Effector memory CD8-positive, alpha-beta T cell (primary cell): ENCODE data around the gene ALOX5.

Source experiments
- ATAC-seq: fragments of 150-1000 bp; cut with Tn5 transposase; replicated peaks from 2 replicates; pipeline ENCODE4 v1.10.0; 2021; ENCODE audit warnings: mild to moderate bottlenecking, moderate library complexity
- DNase-seq, 3 experiments: peaks; one replicate each; pipeline ENCODE4 v3.0.0; 2021
- H3K27ac Mint-ChIP-seq, 2 donors: one replicate each; pipeline ENCODE4 v1.8.0; 2022; ENCODE audit warnings: mild to moderate bottlenecking in 2 of 2, mixed read lengths in 2 of 2, moderate library complexity in 2 of 2
- H3K27me3 Mint-ChIP-seq, 2 donors: one replicate each; pipeline ENCODE4 v1.8.0; 2022; ENCODE audit warnings: mixed read lengths in 2 of 2
- H3K36me3 Mint-ChIP-seq: one replicate; pipeline ENCODE4 v1.8.0; 2022; ENCODE audit warnings: mild to moderate bottlenecking, moderate library complexity, mixed read lengths; ENCODE audit not compliant: insufficient read depth
- H3K4me1 Mint-ChIP-seq, 2 donors: one replicate each; pipeline ENCODE4 v1.8.0; 2022; ENCODE audit warnings: low read depth in 2 of 2, mixed read lengths in 2 of 2
- H3K4me3 Mint-ChIP-seq, 2 donors: one replicate each; pipeline ENCODE4 v1.8.0; 2022; ENCODE audit warnings: mild to moderate bottlenecking in 2 of 2, mixed read lengths in 2 of 2, moderate library complexity in 2 of 2
- H3K9me3 Mint-ChIP-seq, 2 donors: one replicate each; pipeline ENCODE4 v1.8.0; 2022; ENCODE audit warnings: mixed read lengths in 2 of 2

The ALOX5 gene

DNA sequence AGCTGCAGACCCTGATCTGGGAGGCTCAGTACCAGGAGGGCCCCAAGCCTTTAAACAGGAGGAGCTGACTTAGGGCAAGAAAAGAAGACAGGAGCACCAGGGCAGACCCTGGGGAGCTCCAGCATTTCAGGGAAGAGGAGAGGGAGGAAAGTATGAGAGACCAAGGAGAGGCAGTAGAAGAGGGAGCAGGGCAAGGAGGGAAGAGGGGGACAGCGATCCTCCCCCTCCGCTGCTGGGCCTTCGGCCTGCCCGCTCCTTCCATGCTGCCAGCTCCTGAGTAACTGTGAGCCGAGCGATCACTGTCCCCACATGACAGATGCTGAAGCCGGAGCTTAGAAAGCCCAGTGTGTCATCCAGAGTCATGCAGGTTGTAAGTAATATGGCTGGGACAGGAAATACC lies 65.9 kb downstream of the ALOX5 start:
- H3K4me1 Mint-ChIP-seq: no peaks in the 10 kb centered on the region
- no peaks in the 10 kb centered on the region for H3K9me3 Mint-ChIP-seq
- peaks cover 26 to 32% of the 10 kb centered on the region in 2 donors for H3K27me3 Mint-ChIP-seq
- H3K27ac Mint-ChIP-seq: no peak overlapping the region
- ATAC-seq (no peak), DNase-seq (no peak)
- H3K36me3 Mint-ChIP-seq: no peaks in the 10 kb centered on the region
- no peak overlapping the region for H3K4me3 Mint-ChIP-seq

DNA sequence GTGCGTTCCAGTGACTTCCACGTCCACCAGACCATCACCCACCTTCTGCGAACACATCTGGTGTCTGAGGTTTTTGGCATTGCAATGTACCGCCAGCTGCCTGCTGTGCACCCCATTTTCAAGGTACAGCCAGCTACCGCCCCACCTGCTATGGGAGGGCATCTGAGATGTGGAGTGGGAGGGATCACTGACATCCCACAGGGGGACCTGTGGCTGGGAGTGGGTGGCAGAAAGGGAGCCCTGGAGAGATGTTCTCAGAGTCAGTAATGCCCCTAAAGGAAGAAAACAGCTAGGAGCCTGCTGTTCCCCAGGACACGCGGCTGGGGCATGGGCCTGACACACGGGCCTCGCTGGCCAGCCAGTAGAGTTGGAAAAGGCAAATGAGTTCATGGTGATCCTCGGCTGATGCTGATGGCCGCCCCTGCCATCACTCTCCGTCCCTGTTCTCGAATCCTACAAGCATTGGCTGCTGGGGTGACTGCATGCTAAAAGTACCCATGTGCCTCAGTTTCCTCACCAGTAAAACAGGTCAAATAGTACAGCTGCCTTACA lies 66.6 kb downstream of the ALOX5 start:
- Mint-ChIP-seq H3K36me3 (no peaks in the 10 kb centered on the region), H3K4me1 (no peaks in the 10 kb centered on the region), H3K9me3 (no peaks in the 10 kb centered on the region), H3K27me3 (peaks cover 26 to 32% of the 10 kb centered on the region in 2 donors), H3K27ac (no peak overlapping the region), H3K4me3 (no peak overlapping the region)
- DNase-seq (no peak), ATAC-seq (no peak)

DNA sequence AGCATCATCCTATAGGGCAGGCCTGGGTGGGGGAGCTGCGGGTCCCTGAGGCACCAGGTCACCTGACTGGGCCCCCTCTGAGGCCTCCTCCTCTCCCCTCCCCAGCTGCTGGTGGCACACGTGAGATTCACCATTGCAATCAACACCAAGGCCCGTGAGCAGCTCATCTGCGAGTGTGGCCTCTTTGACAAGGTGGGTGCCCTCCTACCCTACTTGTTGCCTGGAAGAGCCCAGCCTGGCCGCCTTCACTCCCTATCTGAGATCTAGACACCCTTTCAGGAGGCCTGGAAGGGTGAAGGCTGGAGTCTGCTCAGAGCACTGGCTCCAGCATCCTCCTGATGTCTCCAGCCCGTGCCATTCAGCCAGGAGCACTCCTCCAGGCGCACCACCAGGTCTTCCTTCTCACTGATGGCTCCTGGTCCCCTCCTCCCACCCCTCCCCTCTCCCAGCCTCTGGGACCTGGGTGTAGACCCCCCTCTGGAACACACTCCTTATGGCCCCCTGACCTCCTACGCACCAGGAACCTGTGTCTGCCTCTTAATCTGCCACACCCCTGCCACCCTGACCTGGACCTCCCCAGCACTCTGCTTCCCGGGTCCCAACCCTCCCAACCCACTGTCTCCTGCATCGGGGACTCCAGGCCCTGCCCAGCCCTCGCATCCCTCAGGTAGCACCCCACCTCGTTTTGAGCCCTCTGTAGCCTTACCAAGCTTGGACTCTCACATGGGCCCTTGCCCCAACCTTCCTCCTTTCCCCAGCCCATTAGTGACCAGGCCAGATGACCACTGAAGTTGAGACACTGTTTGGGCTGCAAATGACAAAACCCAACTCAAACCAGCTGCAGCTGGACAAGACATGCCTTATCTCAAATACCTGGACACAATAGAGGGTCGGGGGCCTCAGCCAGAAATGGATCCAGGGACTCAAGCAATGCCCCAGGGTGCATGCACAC lies 67.5 kb downstream of the ALOX5 start:
- Mint-ChIP-seq H3K27me3 (peaks cover 26 to 32% of the 10 kb centered on the region in 2 donors), H3K36me3 (no peaks in the 10 kb centered on the region), H3K4me3 (no peak overlapping the region), H3K9me3 (no peaks in the 10 kb centered on the region), H3K4me1 (no peaks in the 10 kb centered on the region), H3K27ac (no peak overlapping the region)
- DNase-seq (no peak), ATAC-seq (no peak)

DNA sequence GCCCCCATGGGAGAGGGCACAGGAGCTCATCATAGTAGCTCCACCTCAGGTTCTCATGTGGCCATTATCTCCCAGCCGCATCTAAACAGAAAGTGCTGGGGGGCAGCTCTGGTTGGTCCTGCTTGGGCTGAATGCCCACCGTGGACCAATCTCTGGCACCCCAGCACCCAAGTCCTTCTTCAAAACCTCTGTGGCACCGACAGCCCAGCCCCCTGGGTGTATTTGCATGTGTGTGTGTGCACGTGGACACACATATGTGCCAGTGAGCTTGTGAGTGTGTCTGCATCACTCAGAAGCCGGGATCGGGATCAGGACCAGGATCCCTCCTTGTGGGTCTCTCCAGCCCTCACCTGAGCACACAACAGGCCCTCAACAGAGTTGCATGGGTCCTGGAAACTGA lies 68.2 kb downstream of the ALOX5 start:
- H3K4me1 Mint-ChIP-seq: no peaks in the 10 kb centered on the region
- H3K4me3 Mint-ChIP-seq: no peak overlapping the region
- no peaks in the 10 kb centered on the region for H3K36me3 Mint-ChIP-seq
- H3K9me3 Mint-ChIP-seq: no peaks in the 10 kb centered on the region
- peaks cover 26 to 32% of the 10 kb centered on the region in 2 donors for H3K27me3 Mint-ChIP-seq
- DNase-seq (no peak), ATAC-seq (no peak)
- no peak overlapping the region for H3K27ac Mint-ChIP-seq

DNA sequence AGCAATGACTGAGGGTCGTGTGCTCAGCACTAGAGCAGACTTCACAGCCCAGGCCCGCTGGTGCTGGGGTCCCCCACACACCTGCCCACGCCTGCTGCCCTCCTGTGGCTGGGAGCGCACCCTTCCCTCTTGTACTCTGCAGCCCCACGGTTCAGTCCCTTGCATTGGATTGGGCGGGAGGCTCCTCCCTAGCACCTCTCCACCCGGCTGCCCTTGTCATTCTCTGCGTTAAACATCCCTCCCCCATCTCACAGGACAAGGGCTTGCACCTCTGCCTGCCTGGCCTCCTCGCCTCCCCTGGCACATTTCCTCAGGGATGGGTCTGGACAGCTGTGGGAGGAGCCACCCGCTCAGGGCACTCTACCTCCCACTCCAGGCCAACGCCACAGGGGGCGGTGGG lies 68.6 kb downstream of the ALOX5 start:
- ATAC-seq: no peak
- Mint-ChIP-seq H3K4me3 (no peak overlapping the region), H3K27me3 (peaks cover 26 to 31% of the 10 kb centered on the region in 2 donors), H3K36me3 (no peaks in the 10 kb centered on the region), H3K27ac (no peak overlapping the region), H3K4me1 (no peaks in the 10 kb centered on the region), H3K9me3 (no peaks in the 10 kb centered on the region)
- no peak for DNase-seq

DNA sequence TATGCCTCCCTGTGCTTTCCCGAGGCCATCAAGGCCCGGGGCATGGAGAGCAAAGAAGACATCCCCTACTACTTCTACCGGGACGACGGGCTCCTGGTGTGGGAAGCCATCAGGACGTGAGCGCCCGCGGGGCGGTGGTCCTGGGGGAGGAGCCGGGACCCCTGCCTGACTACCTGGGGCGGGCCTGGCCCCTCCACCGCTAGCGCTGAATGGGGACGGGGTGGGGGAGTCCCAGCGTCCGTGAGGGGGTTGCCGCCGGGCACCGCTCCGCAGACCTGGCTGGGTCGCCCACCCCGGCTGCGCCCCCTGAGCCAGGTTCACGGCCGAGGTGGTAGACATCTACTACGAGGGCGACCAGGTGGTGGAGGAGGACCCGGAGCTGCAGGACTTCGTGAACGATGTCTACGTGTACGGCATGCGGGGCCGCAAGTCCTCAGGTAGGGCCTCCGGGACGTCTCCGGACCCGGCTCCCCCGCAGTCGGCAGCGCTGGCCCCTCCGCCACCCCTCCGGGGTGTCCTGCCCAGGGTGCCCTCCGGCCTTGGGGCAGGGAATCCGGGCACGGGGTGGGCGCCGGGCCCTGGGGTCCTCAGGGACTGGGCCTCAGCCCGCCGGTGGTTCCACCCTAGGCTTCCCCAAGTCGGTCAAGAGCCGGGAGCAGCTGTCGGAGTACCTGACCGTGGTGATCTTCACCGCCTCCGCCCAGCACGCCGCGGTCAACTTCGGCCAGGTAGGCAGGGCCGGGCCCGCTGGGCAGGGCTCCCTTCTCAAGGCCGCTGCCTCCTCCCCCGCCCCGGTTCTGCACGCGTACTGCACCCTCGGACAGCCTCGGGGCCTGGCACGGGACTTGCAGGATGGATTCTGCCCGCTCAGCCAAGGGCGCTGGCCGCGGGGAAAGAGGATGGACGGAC lies 69.3 kb downstream of the ALOX5 start:
- H3K9me3 Mint-ChIP-seq: no peaks in the 10 kb centered on the region
- H3K27ac Mint-ChIP-seq: no peak overlapping the region
- DNase-seq (no peak), ATAC-seq (no peak)
- H3K4me1 Mint-ChIP-seq: no peaks in the 10 kb centered on the region
- H3K36me3 Mint-ChIP-seq: no peaks in the 10 kb centered on the region
- peaks cover 19 to 24% of the 10 kb centered on the region in 2 donors for H3K27me3 Mint-ChIP-seq
- H3K4me3 Mint-ChIP-seq: no peak overlapping the region

DNA sequence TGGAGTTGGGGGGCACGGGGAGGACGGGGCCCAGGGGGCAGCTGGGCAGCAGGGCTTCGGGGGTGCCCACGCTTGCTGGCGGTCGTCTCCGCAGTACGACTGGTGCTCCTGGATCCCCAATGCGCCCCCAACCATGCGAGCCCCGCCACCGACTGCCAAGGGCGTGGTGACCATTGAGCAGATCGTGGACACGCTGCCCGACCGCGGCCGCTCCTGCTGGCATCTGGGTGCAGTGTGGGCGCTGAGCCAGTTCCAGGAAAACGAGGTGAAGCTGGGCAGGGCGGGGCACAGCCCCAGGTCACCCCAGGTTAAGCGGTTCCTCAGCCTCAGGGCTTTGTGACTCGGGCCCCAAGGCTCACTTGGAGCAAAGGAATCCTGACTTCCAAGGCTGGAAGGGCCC lies 70.0 kb downstream of the ALOX5 start:
- Mint-ChIP-seq H3K4me3 (no peak overlapping the region), H3K9me3 (no peaks in the 10 kb centered on the region), H3K36me3 (no peaks in the 10 kb centered on the region), H3K4me1 (no peaks in the 10 kb centered on the region), H3K27me3 (peaks cover 17 to 20% of the 10 kb centered on the region in 2 donors), H3K27ac (no peak overlapping the region)
- ATAC-seq: no peak
- DNase-seq: no peak

DNA sequence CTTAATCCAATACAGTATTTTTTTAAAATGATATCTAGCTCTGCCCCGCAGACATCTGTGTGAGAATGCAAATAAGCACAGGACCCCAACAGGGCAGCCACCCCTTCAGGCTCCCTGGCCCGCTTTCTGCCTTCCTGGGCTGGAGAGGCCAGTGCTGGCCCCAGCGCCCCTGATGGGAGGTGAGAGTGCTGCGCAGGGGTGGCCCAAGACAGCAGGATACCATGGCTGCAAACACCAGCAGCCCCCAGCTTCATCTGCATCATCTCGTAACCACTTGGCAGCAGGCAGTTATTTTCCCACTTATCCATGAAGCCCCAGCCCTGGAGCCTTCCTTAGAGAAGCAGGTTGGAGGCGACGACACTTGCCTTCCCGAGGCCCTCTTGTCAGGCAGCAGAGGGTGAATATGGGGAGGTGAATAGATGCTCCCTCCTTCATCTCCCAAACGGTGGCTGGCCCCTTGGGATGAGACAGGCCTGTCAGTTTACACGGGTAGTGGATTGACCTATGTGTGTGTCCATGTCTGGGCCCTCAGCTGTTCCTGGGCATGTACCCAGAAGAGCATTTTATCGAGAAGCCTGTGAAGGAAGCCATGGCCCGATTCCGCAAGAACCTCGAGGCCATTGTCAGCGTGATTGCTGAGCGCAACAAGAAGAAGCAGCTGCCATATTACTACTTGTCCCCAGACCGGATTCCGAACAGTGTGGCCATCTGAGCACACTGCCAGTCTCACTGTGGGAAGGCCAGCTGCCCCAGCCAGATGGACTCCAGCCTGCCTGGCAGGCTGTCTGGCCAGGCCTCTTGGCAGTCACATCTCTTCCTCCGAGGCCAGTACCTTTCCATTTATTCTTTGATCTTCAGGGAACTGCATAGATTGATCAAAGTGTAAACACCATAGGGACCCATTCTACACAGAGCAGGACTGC lies 71.2 kb downstream of the ALOX5 start:
- ATAC-seq (no peak), DNase-seq (no peak)
- Mint-ChIP-seq H3K27ac (no peak overlapping the region), H3K9me3 (no peaks in the 10 kb centered on the region), H3K4me3 (no peak overlapping the region), H3K4me1 (no peaks in the 10 kb centered on the region), H3K27me3 (peaks cover 8 to 9% of the 10 kb centered on the region in 2 donors), H3K36me3 (no peaks in the 10 kb centered on the region)

DNA sequence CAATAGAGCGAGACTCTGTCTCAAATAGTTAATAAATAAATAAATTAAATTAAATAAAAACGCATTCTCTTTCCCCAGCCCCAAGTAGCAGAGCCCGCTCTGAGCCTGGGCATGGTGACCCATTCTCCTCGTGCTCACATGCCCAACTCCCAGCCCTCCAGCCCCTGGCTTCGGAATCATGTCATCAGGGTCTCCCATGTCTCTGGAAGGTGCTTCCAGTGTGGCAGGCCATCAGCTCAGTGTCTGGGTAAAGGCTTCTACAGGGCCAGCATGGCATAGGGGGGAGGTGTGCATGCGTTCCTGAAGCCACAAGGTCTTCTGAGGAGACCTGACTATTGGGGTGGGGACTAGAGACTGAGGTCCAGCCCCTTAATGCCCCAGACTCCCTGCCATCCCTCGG lies 72.8 kb downstream of the ALOX5 start:
- Mint-ChIP-seq H3K4me3 (no peak overlapping the region), H3K27me3 (no peaks in the 10 kb centered on the region), H3K27ac (no peak overlapping the region), H3K9me3 (no peaks in the 10 kb centered on the region), H3K4me1 (no peaks in the 10 kb centered on the region), H3K36me3 (peaks cover 2% of the 10 kb centered on the region)
- DNase-seq (no peak), ATAC-seq (no peak)

DNA sequence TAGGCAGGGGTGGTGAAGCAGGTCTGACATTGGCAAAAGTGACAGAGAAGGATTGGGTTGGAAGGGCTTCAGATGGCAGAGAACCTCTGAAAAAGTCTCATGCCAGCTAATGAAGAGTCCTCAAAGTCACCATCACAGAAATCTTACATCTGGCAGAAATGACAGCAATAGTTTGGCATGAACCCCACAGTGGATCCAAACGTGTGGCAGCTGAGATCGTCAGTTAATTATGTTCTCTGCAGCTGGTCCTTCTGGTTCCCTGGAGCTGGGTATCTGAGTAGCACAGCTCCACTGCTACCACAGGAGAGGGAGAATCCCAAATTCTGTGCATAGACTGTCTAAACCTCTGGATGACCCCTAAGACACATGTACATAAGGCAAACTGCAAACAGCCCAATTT lies 73.4 kb downstream of the ALOX5 start:
- Mint-ChIP-seq H3K4me3 (no peak overlapping the region), H3K9me3 (no peaks in the 10 kb centered on the region), H3K4me1 (no peaks in the 10 kb centered on the region), H3K27me3 (no peaks in the 10 kb centered on the region), H3K27ac (no peak overlapping the region), H3K36me3 (peaks cover 2% of the 10 kb centered on the region)
- DNase-seq (no peak), ATAC-seq (no peak)

DNA sequence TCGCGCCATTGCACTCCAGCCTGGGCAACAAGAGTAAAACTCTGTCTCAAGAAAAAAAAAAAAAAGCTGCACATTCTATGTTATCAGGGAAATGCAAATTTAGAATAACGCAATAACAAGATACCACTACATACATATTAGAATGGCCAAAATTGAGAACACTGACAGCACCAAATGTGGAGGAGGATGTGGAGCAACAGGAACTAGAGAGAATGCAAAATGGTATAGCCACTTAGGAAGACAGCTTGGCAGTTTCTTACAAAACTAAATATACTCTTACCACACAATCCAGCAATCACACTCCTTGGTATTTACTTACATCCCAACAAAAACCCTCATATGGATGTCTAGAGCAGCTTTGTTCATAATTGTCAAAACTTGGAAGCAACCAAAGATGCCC lies 76.8 kb downstream of the ALOX5 start:
- H3K9me3 Mint-ChIP-seq: no peaks in the 10 kb centered on the region
- no peak for DNase-seq
- peaks cover 0 to 11% of the 10 kb centered on the region in 2 donors for H3K4me1 Mint-ChIP-seq
- H3K4me3 Mint-ChIP-seq: no peak overlapping the region
- peaks cover 2% of the 10 kb centered on the region for H3K36me3 Mint-ChIP-seq
- no peaks in the 10 kb centered on the region for H3K27me3 Mint-ChIP-seq
- no peak for ATAC-seq
- no peak overlapping the region for H3K27ac Mint-ChIP-seq

DNA sequence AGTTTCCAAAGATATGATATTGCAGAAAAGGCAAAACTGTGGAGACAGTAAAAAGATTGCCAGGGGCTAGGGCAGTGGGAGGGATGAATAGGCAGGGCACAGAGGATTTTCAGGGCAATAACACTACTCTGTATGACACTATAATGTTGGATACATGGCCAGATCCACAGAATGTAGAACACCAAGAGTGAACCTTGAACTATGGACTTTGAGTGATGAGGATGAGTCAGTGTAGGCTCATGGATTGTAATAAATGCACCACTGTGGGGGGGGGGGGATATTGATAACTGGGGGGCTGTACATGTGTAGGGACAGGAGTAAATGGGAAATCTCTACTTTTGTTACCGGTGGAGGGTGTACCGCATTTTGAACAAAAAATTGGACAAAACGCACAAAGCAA lies 77.4 kb downstream of the ALOX5 start:
- H3K9me3 Mint-ChIP-seq: no peaks in the 10 kb centered on the region
- H3K27ac Mint-ChIP-seq: no peak overlapping the region
- DNase-seq (no peak), ATAC-seq (no peak)
- no peaks in the 10 kb centered on the region for H3K27me3 Mint-ChIP-seq
- H3K4me3 Mint-ChIP-seq: no peak overlapping the region
- peaks cover 6% of the 10 kb centered on the region for H3K36me3 Mint-ChIP-seq
- H3K4me1 Mint-ChIP-seq: peaks cover 0 to 11% of the 10 kb centered on the region in 2 donors

DNA sequence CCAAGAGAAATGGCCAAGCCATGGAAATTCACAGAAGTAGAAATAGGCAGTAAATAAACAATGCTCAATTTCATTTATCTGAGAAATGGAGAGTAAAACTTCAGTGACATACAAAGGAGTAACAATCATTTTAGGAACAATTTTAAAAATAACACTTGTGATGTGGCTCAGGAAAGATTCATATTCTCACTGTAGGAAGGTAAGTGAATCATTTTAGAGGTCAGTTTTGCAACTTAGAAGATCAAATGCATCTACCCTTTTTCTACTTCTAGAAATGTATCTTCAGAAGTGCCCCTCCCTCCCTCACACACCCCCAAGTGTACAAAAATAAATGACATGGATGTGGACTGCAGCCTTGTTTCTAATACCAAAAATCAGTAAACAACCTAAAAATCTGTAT lies 78.3 kb downstream of the ALOX5 start:
- ATAC-seq: no peak
- Mint-ChIP-seq H3K4me1 (peaks cover 0 to 11% of the 10 kb centered on the region in 2 donors), H3K27ac (no peak overlapping the region), H3K27me3 (no peaks in the 10 kb centered on the region), H3K9me3 (no peaks in the 10 kb centered on the region), H3K4me3 (no peak overlapping the region), H3K36me3 (peaks cover 9% of the 10 kb centered on the region)
- no peak for DNase-seq
